Activated CD8-positive, alpha-beta memory T cell treated with anti-CD3 and anti-CD28 coated beads for 24 hours (primary cell): Measurements from ENCODE around the gene WIPF3.

Experiments
- DNase-seq: peaks from one replicate; pipeline ENCODE4 v3.0.0-alpha.2; 2020

The WIPF3 gene

DNA sequence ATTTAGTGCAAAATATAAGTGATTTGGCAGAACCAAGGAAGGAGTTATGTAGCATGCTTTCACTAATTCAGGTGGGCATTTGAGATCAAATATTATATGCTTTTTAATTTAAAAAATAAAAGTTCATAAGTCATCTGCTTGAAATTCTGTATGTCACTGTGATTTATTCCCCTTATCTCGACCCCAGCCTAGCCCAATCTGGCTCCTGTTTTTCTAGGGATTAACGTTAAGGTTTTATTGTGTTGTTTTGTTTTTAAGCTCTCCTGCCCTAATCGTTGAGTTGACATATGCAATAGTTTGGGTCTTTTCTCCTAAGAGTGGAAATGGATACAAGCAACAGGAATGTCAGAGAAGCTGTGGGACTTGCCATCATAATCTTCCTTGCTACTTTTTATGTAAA lies 42.6 kb downstream of the WIPF3 start:
- no peak for DNase-seq

- DNase-seq = no peak
These were observed 45.2 kb downstream of the WIPF3 start for GRCh38 chr7:29851487-29851886.

- no peak for DNase-seq
These were observed 46.1 kb downstream of the WIPF3 start for GRCh38 chr7:29852457-29852856.

DNA sequence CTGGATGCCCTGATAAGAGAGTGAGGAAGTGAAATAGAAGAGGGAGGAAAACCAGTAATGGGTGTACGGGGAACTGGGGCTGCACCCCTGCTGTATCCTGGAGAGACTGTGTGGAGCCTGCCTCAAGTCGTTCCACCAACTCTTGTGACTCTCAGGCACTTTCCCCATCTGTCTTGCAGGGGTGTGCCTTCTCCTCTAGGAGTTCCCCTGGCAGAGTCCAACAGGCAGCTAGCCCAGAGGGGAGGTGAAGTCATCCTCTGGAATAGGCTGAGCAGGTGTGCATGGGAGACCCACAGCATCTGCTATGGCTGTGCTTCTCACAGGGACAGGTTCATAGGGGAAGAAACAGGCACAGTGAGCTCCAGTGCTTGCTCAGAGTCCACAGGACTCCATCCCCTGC lies 46.8 kb downstream of the WIPF3 start:
- no peak for DNase-seq

GRCh38 chr7:29853789-29854188 lies 47.5 kb downstream of the WIPF3 start:
- DNase-seq = no peak

GRCh38 chr7:29854257-29854938 lies 48.1 kb downstream of the WIPF3 start:
- no peak for DNase-seq

- no peak for DNase-seq
These were observed 51.3 kb downstream of the WIPF3 start for GRCh38 chr7:29857654-29858053.

DNA sequence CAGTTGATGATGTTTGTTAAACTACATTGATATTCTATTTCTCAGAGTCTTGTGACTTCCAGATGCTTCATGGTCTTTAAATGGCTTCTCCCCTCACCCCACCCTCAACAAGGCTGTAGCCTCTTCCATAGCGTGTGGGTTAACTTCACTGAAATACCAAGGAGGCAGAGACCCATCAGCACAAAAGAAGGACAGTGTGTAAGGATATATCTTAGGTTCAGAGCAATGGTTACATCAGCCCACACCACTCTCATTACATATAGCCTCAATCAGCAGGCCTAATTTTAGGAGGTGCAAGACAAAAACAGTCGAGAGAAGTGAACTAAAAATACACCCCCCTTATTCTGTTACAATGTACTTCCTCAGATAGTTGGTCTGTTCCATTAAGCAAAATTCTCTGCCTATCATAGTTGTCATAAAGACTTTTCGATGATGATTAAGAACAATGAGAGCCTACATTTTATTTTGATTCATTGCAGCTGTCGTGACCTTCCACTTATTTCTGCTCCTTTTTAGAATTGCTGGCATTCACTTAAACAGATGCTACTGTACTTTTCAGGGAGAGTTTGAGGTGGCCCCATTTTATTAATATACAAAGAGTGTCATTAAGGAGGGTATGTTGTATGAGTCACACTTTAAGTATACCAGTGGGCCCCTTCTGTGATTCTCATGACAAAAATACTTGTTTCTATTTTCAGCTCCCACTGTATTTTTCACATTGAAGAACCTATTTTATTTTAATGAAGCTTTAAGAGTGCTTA lies 52.1 kb downstream of the WIPF3 start:
- no peak for DNase-seq

- no peak for DNase-seq
These were observed 52.8 kb downstream of the WIPF3 start for GRCh38 chr7:29859104-29859503.

DNA sequence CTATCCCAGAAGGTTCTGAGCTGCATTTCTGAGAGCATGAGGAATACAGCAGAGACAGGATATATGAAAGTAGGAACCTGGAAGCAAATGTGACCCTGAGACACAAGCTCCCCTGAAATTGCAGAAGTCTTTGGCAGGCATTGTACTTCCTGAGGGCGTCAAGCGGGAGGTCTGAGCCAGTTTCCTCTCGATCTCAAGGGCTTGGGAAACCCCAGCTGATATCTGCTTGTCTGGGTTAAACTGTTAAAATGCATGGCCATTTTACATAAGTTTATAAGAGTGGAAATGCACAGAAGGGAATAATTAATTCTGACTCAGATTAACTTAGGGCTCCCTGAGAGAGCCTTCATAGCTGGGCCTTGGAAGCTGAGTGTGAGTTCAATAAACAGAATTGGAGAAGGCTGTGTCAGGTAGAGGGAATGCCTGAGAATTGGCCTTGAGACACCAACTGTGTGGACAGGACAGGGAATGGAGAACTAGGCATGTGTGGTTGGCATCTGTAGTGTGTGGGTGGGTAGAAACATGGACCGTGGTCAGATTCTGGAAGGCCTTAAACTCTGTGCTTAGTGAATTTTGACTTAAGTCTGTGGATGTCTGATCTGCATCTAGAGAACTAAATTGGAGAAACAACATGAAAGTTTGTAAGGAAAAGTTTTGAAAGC lies 53.3 kb downstream of the WIPF3 start:
- no peak for DNase-seq

GRCh38 chr7:29860186-29860585 lies 53.9 kb downstream of the WIPF3 start:
- DNase-seq = no peak

DNA sequence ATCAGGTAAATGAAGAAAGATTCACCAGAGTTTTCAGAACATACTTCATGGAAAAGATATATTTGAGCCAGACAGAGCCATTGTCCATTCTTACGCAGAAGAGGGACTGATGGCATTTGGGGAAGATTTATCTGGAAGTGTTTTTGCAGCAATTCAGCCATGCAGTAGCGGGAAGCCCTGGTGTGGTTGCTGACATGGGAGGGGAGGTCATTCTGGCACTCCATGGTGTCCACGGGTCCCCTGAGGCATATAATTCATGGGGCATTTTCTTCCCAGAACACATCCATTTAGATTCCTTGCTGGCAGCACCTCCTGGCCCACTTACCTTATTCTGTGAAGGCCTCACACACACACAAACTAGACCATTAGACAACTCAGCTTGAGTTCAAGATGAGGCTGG lies 55.6 kb downstream of the WIPF3 start:
- no peak for DNase-seq

DNA sequence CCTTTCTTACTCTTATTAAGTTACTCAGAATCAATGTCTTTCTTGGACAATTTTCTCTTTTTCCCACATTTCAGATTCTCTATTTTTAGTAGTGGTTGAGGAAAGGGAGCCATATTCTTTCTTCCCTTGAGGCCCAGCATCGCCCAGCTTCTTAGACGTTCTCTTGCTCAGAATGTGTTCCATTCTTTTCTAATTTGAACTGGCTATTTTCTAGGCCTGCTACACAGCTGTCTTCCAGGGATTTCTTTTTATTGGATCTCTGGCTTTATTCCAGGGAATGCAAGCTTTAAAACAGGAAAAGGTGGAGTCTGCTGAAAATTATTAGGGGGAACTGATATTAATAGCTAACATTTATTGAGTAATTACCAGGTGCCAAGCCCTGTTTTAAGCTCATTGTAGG lies 58.3 kb downstream of the WIPF3 start:
- no peak for DNase-seq

GRCh38 chr7:29865526-29865925 lies 59.2 kb downstream of the WIPF3 start:
- DNase-seq = no peak

DNA sequence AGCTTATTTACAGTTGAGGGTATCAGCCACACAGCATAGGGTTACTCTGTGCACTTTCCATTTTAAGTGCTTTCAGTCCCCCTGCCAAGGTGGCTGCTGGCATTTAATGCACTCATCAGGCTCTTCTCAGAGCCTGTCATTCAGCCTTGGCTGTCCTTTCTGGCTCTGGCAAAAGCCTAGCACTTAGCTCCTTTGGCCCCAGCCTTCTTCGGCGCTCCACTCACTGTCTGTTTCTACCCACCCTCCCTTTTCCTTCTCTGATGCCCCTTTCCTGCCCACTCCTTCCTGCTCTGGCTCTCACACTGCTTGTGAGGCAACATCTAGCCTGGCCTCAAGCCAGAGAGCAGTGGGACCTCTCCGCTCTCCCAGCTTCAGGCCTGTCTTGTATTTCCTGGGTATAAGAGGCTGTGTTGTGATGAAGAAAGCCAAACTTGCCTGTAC lies 60.2 kb downstream of the WIPF3 start:
- DNase-seq = no peak

DNA sequence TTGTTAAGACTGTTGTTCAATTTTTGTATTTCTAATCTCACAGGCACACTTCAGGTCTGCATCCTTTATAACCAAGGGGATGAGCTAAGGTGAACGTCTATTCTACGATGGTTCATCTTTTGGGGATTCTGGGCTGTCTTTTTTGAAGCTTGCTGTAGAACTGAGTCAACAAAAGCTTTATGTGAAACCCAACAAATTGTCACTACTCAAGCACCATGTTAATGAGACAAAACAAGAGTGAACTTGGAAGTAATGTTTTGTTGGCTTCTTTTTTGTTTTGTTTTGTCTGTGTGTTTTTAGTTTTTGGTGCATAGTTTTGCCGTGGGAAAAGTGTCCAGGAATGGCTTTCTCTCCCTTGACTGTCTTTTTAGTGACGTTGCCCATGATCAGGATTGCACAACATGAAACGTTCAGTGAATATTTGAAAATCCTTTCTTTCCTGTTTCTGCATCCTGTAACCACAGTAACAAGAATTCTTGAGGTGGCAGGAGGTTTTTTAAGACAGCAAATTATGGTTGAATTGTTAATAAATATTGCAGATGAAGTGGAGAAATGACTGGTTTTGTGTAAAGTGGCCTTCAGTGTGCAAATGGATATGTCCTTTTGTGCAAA lies 65.6 kb downstream of the WIPF3 start:
- no peak for DNase-seq

DNA sequence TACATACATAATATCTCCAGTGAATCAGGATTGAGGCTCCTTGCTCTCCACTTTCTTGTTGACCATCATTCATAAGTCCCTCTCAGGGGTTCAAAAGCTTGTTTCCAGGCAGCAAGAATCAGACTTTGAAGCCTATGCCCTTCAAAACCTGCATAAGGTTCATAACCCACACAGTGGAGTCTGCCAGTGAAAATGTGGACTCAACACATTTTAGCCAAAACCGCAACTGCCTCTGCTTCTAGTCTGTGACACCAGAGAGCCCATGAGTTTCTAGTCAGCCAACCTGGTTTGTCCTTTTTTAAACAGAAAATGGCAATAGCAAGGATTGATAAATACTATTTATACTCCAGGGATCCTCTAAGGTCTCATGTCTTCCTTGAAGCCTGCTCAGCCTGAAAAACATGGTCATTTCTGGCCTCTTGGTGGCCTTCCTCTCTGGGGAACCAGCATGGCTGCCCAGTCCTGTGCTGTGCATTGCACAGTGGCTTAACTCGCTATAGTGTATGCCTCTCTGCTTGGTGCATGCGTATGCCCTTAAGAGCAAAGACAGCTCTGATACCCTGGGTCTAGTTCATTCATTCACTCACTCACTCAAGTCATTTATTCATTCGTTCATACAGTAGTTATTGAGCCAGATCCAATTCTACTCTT lies 67.5 kb downstream of the WIPF3 start:
- DNase-seq = no peak

DNA sequence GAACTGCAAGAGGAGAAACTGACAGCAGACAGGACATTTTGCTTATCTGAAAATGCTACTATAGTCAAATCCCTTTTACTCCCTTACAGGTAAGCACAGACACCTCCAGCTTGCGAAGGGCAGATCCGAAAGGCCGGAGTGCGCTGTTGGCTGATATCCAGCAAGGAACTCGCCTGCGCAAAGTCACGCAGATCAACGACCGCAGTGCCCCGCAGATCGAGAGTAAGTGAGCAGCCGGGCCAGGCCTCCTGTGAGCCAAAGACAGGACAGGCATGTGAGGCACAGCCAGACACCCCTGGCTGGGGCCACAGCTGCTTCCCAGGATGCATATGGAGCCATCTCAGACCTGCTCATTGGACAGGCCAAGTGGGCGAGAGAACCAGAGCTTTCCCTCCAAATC lies 69.4 kb downstream of the WIPF3 start:
- no peak for DNase-seq

- DNase-seq = no peak
These were observed 70.9 kb downstream of the WIPF3 start for GRCh38 chr7:29877196-29877595.

GRCh38 chr7:29878081-29878688 lies 71.9 kb downstream of the WIPF3 start:
- no peak for DNase-seq

DNA sequence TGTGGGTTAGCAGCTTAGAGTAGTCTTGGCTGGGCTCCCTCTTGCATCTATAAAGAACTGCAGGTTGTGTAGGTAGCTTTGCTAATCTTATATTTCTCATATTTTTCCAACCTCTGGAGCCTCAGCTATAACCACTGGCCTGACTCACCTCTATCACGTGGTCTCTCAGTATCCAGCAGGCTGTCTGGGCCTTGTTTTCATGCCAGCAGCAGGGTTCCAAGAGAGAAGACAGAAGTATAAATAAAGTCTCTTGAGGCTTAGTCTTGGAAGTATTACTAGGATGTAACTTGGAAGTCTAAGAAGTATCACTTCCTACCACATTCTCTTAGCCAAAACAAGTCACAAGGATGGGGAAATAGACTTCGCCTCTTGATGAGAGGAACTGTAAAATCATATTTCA lies 73.3 kb downstream of the WIPF3 start:
- no peak for DNase-seq

DNA sequence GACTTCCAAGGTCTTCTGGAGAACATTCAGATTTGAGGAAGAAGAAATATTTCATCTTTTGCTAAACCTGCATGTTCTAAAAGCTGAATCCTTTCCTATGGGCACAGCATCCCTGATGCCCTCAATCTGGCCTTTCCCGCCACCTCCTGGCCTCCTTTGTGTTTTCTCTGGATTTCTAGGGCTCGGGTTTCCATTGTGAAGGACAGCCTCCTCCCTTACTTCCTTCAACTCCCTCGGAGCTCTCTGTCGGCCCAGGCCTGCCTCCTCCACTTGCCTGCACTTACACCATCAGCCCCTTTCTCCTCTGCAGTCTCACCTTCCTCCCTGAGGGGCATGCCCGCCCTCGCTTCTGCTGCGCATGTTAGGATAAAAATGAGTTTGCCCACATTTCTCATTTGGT lies 75.4 kb downstream of the WIPF3 start:
- DNase-seq = no peak

DNA sequence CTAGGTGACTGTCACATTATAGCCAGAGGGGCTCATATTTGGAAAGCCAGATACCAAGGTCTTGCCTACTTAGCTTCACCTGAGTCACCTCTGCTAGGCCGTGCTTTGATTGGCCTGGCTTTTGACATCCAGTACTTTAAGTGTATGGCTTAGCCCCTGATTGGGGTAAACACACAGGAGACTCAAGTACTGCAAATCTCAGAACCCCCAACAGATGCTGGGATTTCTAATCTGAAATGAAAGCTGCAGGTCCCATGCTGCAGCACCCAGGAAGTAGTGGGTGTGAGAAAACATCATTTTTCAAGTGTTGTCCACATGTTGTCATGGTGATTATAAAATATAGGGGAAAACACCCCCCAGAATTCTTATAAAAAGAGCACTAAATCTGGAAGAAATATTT lies 76.2 kb downstream of the WIPF3 start:
- no peak for DNase-seq
